ENCODE results near the gene RRAGC.

The RRAGC gene

GRCh38 chr1:38829368-38829767 is 30.2 kb downstream of the RRAGC start:
- Histone ChIP-seq H3K27me3 (ENCODE audit: insufficient read depth, low read depth, severe bottlenecking) (no peaks in the 10 kb centered on the region), H3K9me3 (ENCODE audit: severe bottlenecking) (no peaks in the 10 kb centered on the region), H3K4me3 (ENCODE audit: low read depth, low read length) (no peak overlapping the region), H3K36me3 (no peaks in the 10 kb centered on the region), H3K27ac (no peak overlapping the region)
- TF ChIP-seq CTCF (IDR thresholded peaks at IDR 0.05; ENCODE audit: low read depth, low read length): no peak
- no peak for DNase-seq

GRCh38 chr1:38827318-38827717 is 32.3 kb downstream of the RRAGC start:
- H3K4me3 ChIP-seq (ENCODE audit: low read depth, low read length): no peak overlapping the region
- H3K27ac ChIP-seq: no peak overlapping the region
- DNase-seq: no peak
- H3K27me3 ChIP-seq (ENCODE audit: insufficient read depth, low read depth, severe bottlenecking): no peaks in the 10 kb centered on the region
- H3K36me3 ChIP-seq: no peaks in the 10 kb centered on the region
- no peak for TF ChIP-seq CTCF (IDR thresholded peaks at IDR 0.05; ENCODE audit: low read depth, low read length)
- H3K9me3 ChIP-seq (ENCODE audit: severe bottlenecking): no peaks in the 10 kb centered on the region

- DNase-seq: no peak
- no peak for TF ChIP-seq CTCF (IDR thresholded peaks at IDR 0.05; ENCODE audit: low read depth, low read length)
- Histone ChIP-seq H3K4me3 (ENCODE audit: low read depth, low read length) (no peak overlapping the region), H3K27me3 (ENCODE audit: insufficient read depth, low read depth, severe bottlenecking) (no peaks in the 10 kb centered on the region), H3K27ac (no peak overlapping the region), H3K9me3 (ENCODE audit: severe bottlenecking) (no peaks in the 10 kb centered on the region), H3K36me3 (no peaks in the 10 kb centered on the region)
Observed at GRCh38 chr1:38826886-38827285, 32.7 kb downstream of the RRAGC start.

- TF ChIP-seq CTCF (IDR thresholded peaks at IDR 0.05; ENCODE audit: low read depth, low read length): no peak
- no peak for DNase-seq
- no peak overlapping the region for H3K27ac ChIP-seq
- H3K4me3 ChIP-seq (ENCODE audit: low read depth, low read length): no peak overlapping the region
- H3K9me3 ChIP-seq (ENCODE audit: severe bottlenecking): no peaks in the 10 kb centered on the region
- no peaks in the 10 kb centered on the region for H3K36me3 ChIP-seq
- no peaks in the 10 kb centered on the region for H3K27me3 ChIP-seq (ENCODE audit: insufficient read depth, low read depth, severe bottlenecking)
Observed at GRCh38 chr1:38826262-38826661, 33.3 kb downstream of the RRAGC start.

GRCh38 chr1:38820860-38821259 is 38.7 kb downstream of the RRAGC start:
- Histone ChIP-seq H3K27ac (no peak overlapping the region), H3K27me3 (ENCODE audit: insufficient read depth, low read depth, severe bottlenecking) (no peaks in the 10 kb centered on the region), H3K4me3 (ENCODE audit: low read depth, low read length) (no peak overlapping the region), H3K9me3 (ENCODE audit: severe bottlenecking) (peaks cover 4% of the 10 kb centered on the region), H3K36me3 (no peaks in the 10 kb centered on the region)
- DNase-seq: no peak
- TF ChIP-seq CTCF (IDR thresholded peaks at IDR 0.05; ENCODE audit: low read depth, low read length): no peak

- no peak for DNase-seq
- Histone ChIP-seq H3K36me3 (no peaks in the 10 kb centered on the region), H3K27me3 (ENCODE audit: insufficient read depth, low read depth, severe bottlenecking) (no peaks in the 10 kb centered on the region), H3K9me3 (ENCODE audit: severe bottlenecking) (peaks cover 4% of the 10 kb centered on the region), H3K4me3 (ENCODE audit: low read depth, low read length) (no peak overlapping the region), H3K27ac (no peak overlapping the region)
- no peak for TF ChIP-seq CTCF (IDR thresholded peaks at IDR 0.05; ENCODE audit: low read depth, low read length)
Observed at GRCh38 chr1:38819516-38819915, 40.1 kb downstream of the RRAGC start.

Data from WERI-Rb-1 (cell line).